Pancreas (tissue), 10 donors: Measurements from ENCODE around the gene MTIF3. TPM values are rescaled to one million over a fixed set of nuclear protein-coding genes. Genes with fewer than 3 reads are reported as not detected.

Source experiments
- ATAC-seq, 4 donors: fragments of 200-7000 bp; cut with Tn5 transposase; one replicate each; pipeline versions ENCODE4 v1.8.0 to v1.9.1; 2020; ENCODE audit warnings: mild to moderate bottlenecking in 4 of 4, moderate library complexity in 4 of 4
- DNase-seq, 6 donors: peaks; one replicate each; pipeline ENCODE4 v3.0.0-alpha.2; 2020
- FAIRE-seq: peaks from 2 replicates; lab custom pipeline; 2012; peaks lifted over from hg19 to GRCh38; lab: Jason Lieb, UNC
- H3K27ac ChIP-seq, 4 donors: fragments of 200-600 bp; sonication (generic); 1 replicate in 3 of 4; 2 replicates in 1 of 4; pipeline versions ENCODE4 v1.5.0 to v1.8.0; 2020
- H3K27me3 ChIP-seq, 4 donors: fragments of 200-600 bp; one replicate each; pipeline ENCODE4 v1.8.0; 2021
- H3K36me3 ChIP-seq, 3 donors: fragments of 200-600 bp; sonication (generic) in 1 of 3; one replicate each; pipeline versions ENCODE4 v1.5.0 to v1.8.0; 2020 to 2021
- H3K4me1 ChIP-seq, 3 donors: fragments of 200-600 bp; one replicate each; pipeline ENCODE4 v1.8.0; 2021
- H3K4me3 ChIP-seq, 4 donors: fragments of 200-600 bp; sonication (generic) in 2 of 4; one replicate each; pipeline versions ENCODE4 v1.5.0 to v1.8.0; 2020 to 2021
- H3K9me3 ChIP-seq, 4 donors: fragments of 200-600 bp; one replicate each; pipeline ENCODE4 v1.8.0; 2021
- CTCF ChIP-seq, 4 donors: fragments of 200-600 bp; sonication (generic) in 3 of 4; IDR thresholded peaks; one replicate each; pipeline versions ENCODE4 v1.5.0 to v1.8.0; 2021; ENCODE audit warnings: antibody characterized with exemption in 4 of 4
- WGBS, 2 donors: extraction: QIAGEN DNeasy Blood & Tissue Kit; methylation state at CpG; one replicate each; pipeline ENCODE4 v1.1.7; 2013; 5-methylcytosine and 5-hydroxymethylcytosine counted together
- intact Hi-C, 3 donors: fragments of 100-400 bp; cut with DNase I; formaldehyde crosslinking; loops; one replicate each; pipeline versions ENCODE4 v1.11.1 to v1.14.2; 2022
- polyA plus RNA-seq, 2 donors: library from polyadenylated mRNA; stranded (reverse); fragments of 200-250 nt; gene quantifications; one replicate each; pipeline ENCODE4 v1.2.3, GENCODE V29; 2013
- total RNA-seq, 6 donors: library from RNA; stranded (reverse); fragmentation: NEBNext Ultra II Directional in 4 of 6; extraction: Animal tissue kit (Norgen Biotek cat#: 25700) in 4 of 6; gene quantifications; one replicate each; pipeline versions ENCODE4 v1.2.1 to v1.2.4, GENCODE V29; 2021 to 2023
- donor health status: healthy with polysubstance abuse.
- donor health status: DM: no; HTN: no; CAD: no; lungs with moderate emphysema.
- donor health status: DM: no; HTN: no; CAD: no.
- donor health status: control.
- donor health status: control.
- donor health status: Bipolar disorder and iron deficiency.
- donor health status: DM: yes; HTN: yes; CAD: no.
- donor health status: DM: no; HTN: no; CAD: no.
- donor health status: DM: no; HTN: no; CAD: no.
- donor health status: DM: yes; HTN: yes; CAD: no.

MTIF3 gene
- total and polyA plus RNA-seq, 8 donors, result 22.3 to 91.4 (median 30.5) TPM

DNA sequence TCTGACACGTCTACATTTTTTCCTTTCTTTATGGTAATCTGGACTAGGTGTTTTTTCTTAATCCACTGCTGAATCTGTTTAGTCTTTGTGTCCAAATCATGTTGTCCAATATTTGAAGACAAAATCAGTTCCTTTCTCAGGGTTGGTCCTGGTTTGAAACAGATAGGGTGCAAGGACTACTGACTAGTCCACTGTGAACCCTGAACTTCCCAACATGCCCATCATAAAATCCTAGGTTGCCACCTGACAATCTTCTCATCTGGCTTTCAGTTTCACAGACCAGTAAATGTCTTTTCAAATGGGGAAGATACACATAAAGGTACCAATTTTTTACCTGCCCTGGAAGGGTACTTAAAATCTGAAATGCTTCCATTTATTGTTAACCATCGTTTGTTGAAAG, 13.2 kb downstream of the MTIF3 start:
- Histone ChIP-seq H3K27me3 (no peaks in the 10 kb centered on the region), H3K9me3 (no peaks in the 10 kb centered on the region), H3K27ac (no peak overlapping the region), H3K4me3 (no peak overlapping the region), H3K36me3 (peaks cover 3 to 65% (median 17%) of the 10 kb centered on the region in 3 donors), H3K4me1 (no peaks in the 10 kb centered on the region)
- intact Hi-C loops, result no loop called here
- FAIRE-seq (no peak), DNase-seq (no peak), ATAC-seq (no peak)
- TF ChIP-seq CTCF (IDR thresholded peaks at IDR 0.05), result no peak
- WGBS, 2 donors, result 81 to 85% methylated on average over 2 of the region's 2 CpGs

DNA sequence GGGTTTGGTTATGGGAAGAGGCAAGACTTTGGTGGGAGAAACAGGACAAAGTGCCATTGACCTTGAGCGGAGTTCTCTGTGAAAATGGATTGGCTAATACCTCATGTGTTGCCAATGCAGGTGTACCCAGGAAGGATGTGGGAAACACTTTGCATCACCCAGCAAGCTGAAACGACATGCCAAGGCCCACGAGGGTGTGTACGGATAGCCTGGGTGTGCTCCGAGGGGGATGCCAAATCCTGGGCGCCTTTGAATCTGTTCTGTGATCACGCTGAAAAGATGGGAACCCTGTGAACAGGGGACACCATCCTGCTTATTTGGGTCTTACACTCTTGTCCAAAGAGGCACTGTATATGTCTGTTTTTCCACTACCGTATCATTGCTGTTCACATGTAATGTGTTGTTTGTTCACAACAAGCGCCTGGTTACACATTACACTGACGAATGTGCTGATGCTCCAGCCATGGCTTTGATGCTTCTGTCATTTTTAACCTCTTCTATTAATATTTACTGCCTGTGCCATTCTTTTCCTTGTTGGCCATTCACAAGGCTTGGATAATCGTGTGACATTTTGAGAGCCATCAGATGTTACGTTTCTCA, 17.7 kb downstream of the MTIF3 start:
- 72 to 74% methylated on average over 12 of the region's 12 CpGs for WGBS, 2 donors
- H3K27me3 ChIP-seq, result no peaks in the 10 kb centered on the region
- no peak for TF ChIP-seq CTCF (IDR thresholded peaks at IDR 0.05)
- ATAC-seq (no peak), FAIRE-seq (no peak), DNase-seq (no peak)
- H3K27ac ChIP-seq, result no peak overlapping the region
- intact Hi-C loops, result no loop called here
- H3K4me1 ChIP-seq, result no peaks in the 10 kb centered on the region
- no peaks in the 10 kb centered on the region for H3K9me3 ChIP-seq
- no peak overlapping the region for H3K4me3 ChIP-seq
- H3K36me3 ChIP-seq, result peaks cover 3 to 48% (median 18%) of the 10 kb centered on the region in 3 donors

- no peak for TF ChIP-seq CTCF (IDR thresholded peaks at IDR 0.05)
- ATAC-seq (no peak), FAIRE-seq (no peak), DNase-seq (no peak)
- 84 to 90% methylated on average over 3 of the region's 3 CpGs for WGBS, 2 donors
- Histone ChIP-seq H3K9me3 (no peaks in the 10 kb centered on the region), H3K36me3 (peaks cover 3 to 48% (median 18%) of the 10 kb centered on the region in 3 donors), H3K4me1 (no peaks in the 10 kb centered on the region), H3K27me3 (no peaks in the 10 kb centered on the region), H3K27ac (no peak overlapping the region), H3K4me3 (no peak overlapping the region)
- intact Hi-C loops, result no loop called here
Measured at GRCh38 chr13:27432180-27432579, 18.2 kb downstream of the MTIF3 start.

DNA sequence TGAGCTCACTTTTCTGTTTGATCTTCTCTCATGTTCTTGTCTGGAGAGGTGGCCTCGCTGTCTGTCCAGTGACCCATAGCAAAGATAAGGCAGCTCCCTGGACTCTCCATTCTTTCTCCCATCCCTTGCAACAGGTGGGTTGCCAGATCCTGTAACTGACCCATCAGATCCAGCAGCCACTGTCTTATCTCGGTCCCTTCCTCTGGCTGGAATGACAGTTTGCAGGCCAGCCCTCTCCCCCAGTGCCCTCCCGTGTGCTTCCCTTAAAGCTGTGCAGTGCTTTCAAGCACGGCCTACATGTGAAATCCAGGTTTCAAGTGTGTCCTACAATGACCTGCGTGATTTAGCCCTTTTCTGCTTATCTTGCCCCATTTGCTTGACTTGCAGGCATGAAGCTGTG, 22.2 kb downstream of the MTIF3 start:
- Histone ChIP-seq H3K36me3 (peaks cover 0 to 17% (median 12%) of the 10 kb centered on the region in 3 donors), H3K9me3 (no peaks in the 10 kb centered on the region), H3K4me3 (no peak overlapping the region), H3K27me3 (no peaks in the 10 kb centered on the region), H3K27ac (no peak overlapping the region), H3K4me1 (peaks cover 5 to 14% (median 14%) of the 10 kb centered on the region in 3 donors)
- DNase-seq (no peak), ATAC-seq (no peak), FAIRE-seq (no peak)
- 80 to 86% methylated on average over 5 of the region's 5 CpGs for WGBS, 2 donors
- intact Hi-C loops, result no loop called here
- TF ChIP-seq CTCF (IDR thresholded peaks at IDR 0.05), result no peak

DNA sequence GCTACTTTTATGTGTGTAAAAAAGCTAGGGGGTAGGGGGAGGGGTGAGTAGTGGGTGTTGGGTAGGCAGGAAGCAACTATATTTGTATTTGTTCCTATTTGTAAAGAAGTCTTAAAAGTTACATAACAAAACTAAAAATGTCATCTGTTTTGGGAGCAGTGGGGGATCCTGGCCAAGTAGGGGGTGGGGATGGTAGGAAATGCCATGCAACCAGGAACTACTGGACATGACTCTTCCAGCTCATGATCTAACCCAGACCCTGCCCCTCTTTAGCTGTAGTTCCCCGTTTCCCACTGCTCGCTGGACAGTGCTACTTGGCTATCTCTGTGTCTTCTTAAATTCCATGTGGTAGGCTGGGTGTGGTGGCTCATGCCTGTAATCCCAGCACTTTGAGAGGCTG, 22.7 kb downstream of the MTIF3 start:
- no peak overlapping the region for H3K4me3 ChIP-seq
- peaks cover 0 to 12% (median 7%) of the 10 kb centered on the region in 3 donors for H3K36me3 ChIP-seq
- no peak for DNase-seq
- intact Hi-C loops, result no loop called here
- 86 to 94% methylated on average over 2 of the region's 2 CpGs for WGBS, 2 donors
- no peak for FAIRE-seq
- no peaks in the 10 kb centered on the region for H3K9me3 ChIP-seq
- ATAC-seq, result no peak
- H3K27ac ChIP-seq, result no peak overlapping the region
- H3K27me3 ChIP-seq, result no peaks in the 10 kb centered on the region
- TF ChIP-seq CTCF (IDR thresholded peaks at IDR 0.05), result no peak
- peaks cover 5 to 14% (median 14%) of the 10 kb centered on the region in 3 donors for H3K4me1 ChIP-seq
